Peyer's patch (tissue), 4 donors: ENCODE measurements around the gene POMT1. TPM values are rescaled to one million over a fixed set of nuclear protein-coding genes. Genes with fewer than 3 reads are reported as not detected.

Source experiments
- DNase-seq, 3 donors: peaks; one replicate each; pipeline ENCODE4 v3.0.0-alpha.2; 2017 to 2019
- H3K27ac ChIP-seq, 4 donors: fragments of 200-600 bp; sonication (generic); one replicate each; pipeline ENCODE4 v1.5.1; 2016 to 2019
- H3K27me3 ChIP-seq, 2 donors: fragments of 200-600 bp; sonication (generic); one replicate each; pipeline ENCODE4 v1.5.1; 2019
- H3K36me3 ChIP-seq, 3 donors: fragments of 200-600 bp; sonication (generic); one replicate each; pipeline ENCODE4 v1.5.1; 2016 to 2019
- H3K4me1 ChIP-seq, 4 donors: fragments of 200-600 bp; sonication (generic); one replicate each; pipeline ENCODE4 v1.5.1; 2016 to 2019
- H3K4me3 ChIP-seq, 4 donors: fragments of 200-600 bp; sonication (generic); 1 replicate in 3 of 4; 2 replicates in 1 of 4; pipeline ENCODE4 v1.5.1; 2016 to 2019; ENCODE audit warnings: mild to moderate bottlenecking in 1 of 4
- H3K9me3 ChIP-seq, 4 donors: fragments of 200-600 bp; sonication (generic); one replicate each; pipeline ENCODE4 v1.5.1; 2016 to 2019; ENCODE audit warnings: mild to moderate bottlenecking in 1 of 4
- CTCF ChIP-seq, 6 experiments: fragments of 450-650 bp in 4 of 6; fragments of 200-600 bp in 2 of 6; sonication (generic) in 1 of 6; IDR thresholded peaks; one replicate each; pipeline ENCODE4 v1.5.1; 2017 to 2019; ENCODE audit warnings: antibody characterized with exemption in 6 of 6, mild to moderate bottlenecking in 3 of 6, moderate library complexity in 1 of 6
- POLR2A ChIP-seq, 2 donors: fragments of 450-650 bp; IDR thresholded peaks; one replicate each; pipeline ENCODE4 v1.5.1; 2017; ENCODE audit warnings: antibody characterized with exemption in 2 of 2, mild to moderate bottlenecking in 2 of 2, moderate library complexity in 2 of 2
- total RNA-seq, 4 donors: library from RNA; depleted of rRNA; stranded (reverse); fragments of >200 nt; gene quantifications; one replicate each; pipeline ENCODE4 v1.1.0, GENCODE V29; 2016

Gene POMT1
- total RNA-seq, 4 donors from 2014 or later, result 37.1 to 94.8 (median 46.1) TPM

GRCh38 chr9:131478421-131478868 is 24.3 kb upstream of the POMT1 start:
- peak; percentile 12 to 57 (median 38) for TF ChIP-seq CTCF (IDR thresholded peaks at IDR 0.05)
- TF ChIP-seq POLR2A (IDR thresholded peaks at IDR 0.05), result no peak
- no peaks in the 10 kb centered on the region for H3K27me3 ChIP-seq
- no peak overlapping the region for H3K27ac ChIP-seq
- no peaks in the 10 kb centered on the region for H3K4me1 ChIP-seq
- no peaks in the 10 kb centered on the region for H3K9me3 ChIP-seq
- H3K36me3 ChIP-seq, result peaks cover 0 to 98% (median 2%) of the 10 kb centered on the region in 3 donors
- H3K4me3 ChIP-seq, result no peak overlapping the region
- DNase-seq, result peak in 2 of 3 donors; percentile 69 to 78

GRCh38 chr9:131478911-131479310 is 23.8 kb upstream of the POMT1 start:
- H3K9me3 ChIP-seq, result no peaks in the 10 kb centered on the region
- H3K4me1 ChIP-seq, result no peaks in the 10 kb centered on the region
- no peak overlapping the region for H3K4me3 ChIP-seq
- TF ChIP-seq POLR2A (IDR thresholded peaks at IDR 0.05) (no peak), CTCF (IDR thresholded peaks at IDR 0.05) (no peak)
- H3K27ac ChIP-seq, result no peak overlapping the region
- no peaks in the 10 kb centered on the region for H3K27me3 ChIP-seq
- peaks cover 0 to 98% (median 2%) of the 10 kb centered on the region in 3 donors for H3K36me3 ChIP-seq
- no peak for DNase-seq

GRCh38 chr9:131480258-131480657 is 22.5 kb upstream of the POMT1 start:
- Histone ChIP-seq H3K9me3 (no peaks in the 10 kb centered on the region), H3K4me1 (no peaks in the 10 kb centered on the region), H3K27me3 (no peaks in the 10 kb centered on the region), H3K4me3 (no peak overlapping the region), H3K36me3 (peaks cover 0 to 98% (median 2%) of the 10 kb centered on the region in 3 donors), H3K27ac (no peak overlapping the region)
- TF ChIP-seq POLR2A (IDR thresholded peaks at IDR 0.05) (no peak), CTCF (IDR thresholded peaks at IDR 0.05) (no peak)
- DNase-seq, result no peak

- Histone ChIP-seq H3K27me3 (no peaks in the 10 kb centered on the region), H3K9me3 (no peaks in the 10 kb centered on the region), H3K4me3 (no peak overlapping the region), H3K27ac (no peak overlapping the region), H3K4me1 (no peaks in the 10 kb centered on the region), H3K36me3 (peaks cover 0 to 98% (median 2%) of the 10 kb centered on the region in 3 donors)
- DNase-seq, result peak in 1 of 3 donors; percentile 20
- TF ChIP-seq POLR2A (IDR thresholded peaks at IDR 0.05) (no peak), CTCF (IDR thresholded peaks at IDR 0.05) (no peak)
Observed at GRCh38 chr9:131481441-131482342, 21.0 kb upstream of the POMT1 start.

DNA sequence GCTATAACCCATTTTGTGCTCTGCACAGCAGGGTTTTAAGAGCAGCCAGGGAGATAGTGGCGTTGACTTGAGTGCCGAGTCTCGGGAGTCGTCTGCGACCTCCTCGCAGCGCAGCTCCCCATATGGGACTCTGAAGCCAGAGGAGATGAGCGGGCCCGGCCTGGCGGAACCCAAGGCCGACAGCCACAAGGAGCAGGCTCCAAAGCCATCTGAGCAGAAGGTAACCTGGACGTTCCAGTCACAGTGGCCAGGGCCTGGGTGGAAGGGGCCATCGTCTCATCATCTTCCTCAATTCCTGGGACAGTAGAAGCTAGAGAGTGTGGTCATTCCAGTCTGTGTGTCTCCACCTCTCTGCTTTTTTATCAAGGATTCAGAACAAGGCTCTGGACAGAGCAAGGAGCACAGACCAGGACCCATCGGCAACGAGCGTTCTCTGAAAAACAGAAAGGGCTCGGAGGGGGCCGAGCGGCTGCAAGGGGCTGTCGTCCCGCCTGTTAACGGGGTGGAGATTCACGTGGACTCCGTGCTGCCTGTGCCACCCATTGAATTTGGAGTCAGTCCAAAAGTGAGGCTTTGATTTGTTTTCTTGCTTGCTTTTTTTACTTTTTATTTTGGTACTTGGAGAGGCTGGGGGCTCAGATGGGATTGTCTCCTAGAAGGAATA is 20.2 kb upstream of the POMT1 start:
- Histone ChIP-seq H3K4me1 (no peaks in the 10 kb centered on the region), H3K9me3 (no peaks in the 10 kb centered on the region), H3K27ac (no peak overlapping the region), H3K36me3 (peaks cover 0 to 98% (median 2%) of the 10 kb centered on the region in 3 donors), H3K27me3 (no peaks in the 10 kb centered on the region), H3K4me3 (no peak overlapping the region)
- TF ChIP-seq POLR2A (IDR thresholded peaks at IDR 0.05), result no peak
- no peak for TF ChIP-seq CTCF (IDR thresholded peaks at IDR 0.05)
- DNase-seq, result no peak
